ENCODE data around the gene RIN3.

The RIN3 gene

DNA sequence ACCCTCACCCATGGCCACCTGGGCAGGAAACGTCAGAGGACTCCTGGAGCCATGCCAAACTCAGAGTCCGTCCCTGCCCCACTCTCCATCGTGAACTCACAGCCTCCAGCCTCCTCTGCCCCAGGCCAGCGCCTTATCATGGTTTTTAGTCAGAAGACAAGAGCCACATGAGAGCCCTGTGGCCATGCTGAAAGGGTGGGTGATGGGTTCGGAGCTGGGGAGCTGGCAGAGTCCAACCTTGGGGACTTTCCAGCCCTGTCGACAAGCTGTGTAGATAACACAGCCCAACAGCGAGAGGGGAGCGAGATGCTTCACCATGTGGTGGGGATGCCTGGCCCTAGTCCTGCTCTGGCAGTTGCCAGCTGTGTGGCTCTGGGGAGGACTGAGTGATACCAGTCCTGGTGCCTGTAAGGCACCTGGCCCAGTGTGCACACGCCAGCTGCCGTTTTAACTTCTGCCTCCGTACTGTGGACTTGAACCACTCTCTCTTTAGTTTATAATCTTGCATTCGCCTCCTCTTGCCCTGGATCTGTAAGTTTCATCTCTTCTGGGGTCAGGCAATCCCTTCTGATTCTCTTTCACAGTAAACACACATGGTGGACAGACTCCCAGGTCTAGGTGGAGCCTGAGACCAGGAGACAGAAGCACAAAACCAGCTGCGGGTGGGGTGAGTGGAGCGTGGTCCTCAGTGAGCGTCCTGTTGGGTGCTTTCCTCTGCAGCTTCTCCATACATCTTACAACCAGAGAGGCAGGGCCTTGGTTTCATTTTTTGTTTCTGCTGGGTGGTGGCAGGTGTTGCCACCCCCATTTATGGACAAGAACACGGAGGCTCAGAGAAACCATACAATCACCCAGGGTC is 55.3 kb downstream of the RIN3 start:
- in situ Hi-C loops (cut with HindIII; ENCODE audit: low sequenced_read_pairs), result no loop called here
- no peak for DNase-seq (ENCODE audit: low read depth, low spot score)

DNA sequence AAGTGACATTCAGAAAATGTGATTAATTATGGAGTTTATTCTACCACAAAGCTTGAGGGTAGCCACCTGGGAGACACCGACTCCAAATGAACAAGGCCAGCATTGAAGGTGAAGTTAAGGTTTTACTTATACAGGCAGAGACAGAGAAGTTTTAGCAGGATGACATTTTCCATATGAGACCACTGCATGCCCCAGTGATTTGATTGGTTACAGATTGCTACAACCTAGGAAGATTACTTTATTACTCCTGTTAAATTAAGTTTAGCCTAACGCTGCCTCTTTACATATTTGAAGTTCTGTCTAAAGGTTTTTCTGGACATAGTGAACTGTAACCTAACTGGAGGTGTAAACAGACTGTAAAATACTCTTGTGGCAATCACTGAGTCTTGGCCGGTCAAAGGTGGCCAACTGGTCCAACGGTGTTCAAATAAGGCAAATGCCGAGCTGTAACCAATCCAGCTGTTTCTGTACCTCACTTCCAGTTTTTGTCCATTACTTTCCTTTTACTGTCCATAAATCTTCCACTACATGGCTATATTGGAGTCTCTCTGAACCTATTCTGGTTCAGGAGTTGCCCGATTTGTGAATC is 57.2 kb downstream of the RIN3 start:
- in situ Hi-C loops (cut with HindIII; ENCODE audit: low sequenced_read_pairs), result no loop called here
- no peak for DNase-seq (ENCODE audit: low read depth, low spot score)
- TF ChIP-seq, protein P1, sequence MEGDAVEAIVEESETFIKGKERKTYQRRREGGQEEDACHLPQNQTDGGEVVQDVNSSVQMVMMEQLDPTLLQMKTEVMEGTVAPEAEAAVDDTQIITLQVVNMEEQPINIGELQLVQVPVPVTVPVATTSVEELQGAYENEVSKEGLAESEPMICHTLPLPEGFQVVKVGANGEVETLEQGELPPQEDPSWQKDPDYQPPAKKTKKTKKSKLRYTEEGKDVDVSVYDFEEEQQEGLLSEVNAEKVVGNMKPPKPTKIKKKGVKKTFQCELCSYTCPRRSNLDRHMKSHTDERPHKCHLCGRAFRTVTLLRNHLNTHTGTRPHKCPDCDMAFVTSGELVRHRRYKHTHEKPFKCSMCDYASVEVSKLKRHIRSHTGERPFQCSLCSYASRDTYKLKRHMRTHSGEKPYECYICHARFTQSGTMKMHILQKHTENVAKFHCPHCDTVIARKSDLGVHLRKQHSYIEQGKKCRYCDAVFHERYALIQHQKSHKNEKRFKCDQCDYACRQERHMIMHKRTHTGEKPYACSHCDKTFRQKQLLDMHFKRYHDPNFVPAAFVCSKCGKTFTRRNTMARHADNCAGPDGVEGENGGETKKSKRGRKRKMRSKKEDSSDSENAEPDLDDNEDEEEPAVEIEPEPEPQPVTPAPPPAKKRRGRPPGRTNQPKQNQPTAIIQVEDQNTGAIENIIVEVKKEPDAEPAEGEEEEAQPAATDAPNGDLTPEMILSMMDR (IDR thresholded peaks at IDR 0.05; ENCODE audit: low read depth, low read length), result no peak
- no peak overlapping the region for H3K4me3 ChIP-seq (ENCODE audit: low read depth, low read length)

More for the DNA sequence above, 55.3 kb downstream of the RIN3 start:
- no peak overlapping the region for H3K4me3 ChIP-seq (ENCODE audit: low read depth, low read length)
- TF ChIP-seq, protein P1 (IDR thresholded peaks at IDR 0.05; ENCODE audit: low read depth, low read length), result no peak

DNA sequence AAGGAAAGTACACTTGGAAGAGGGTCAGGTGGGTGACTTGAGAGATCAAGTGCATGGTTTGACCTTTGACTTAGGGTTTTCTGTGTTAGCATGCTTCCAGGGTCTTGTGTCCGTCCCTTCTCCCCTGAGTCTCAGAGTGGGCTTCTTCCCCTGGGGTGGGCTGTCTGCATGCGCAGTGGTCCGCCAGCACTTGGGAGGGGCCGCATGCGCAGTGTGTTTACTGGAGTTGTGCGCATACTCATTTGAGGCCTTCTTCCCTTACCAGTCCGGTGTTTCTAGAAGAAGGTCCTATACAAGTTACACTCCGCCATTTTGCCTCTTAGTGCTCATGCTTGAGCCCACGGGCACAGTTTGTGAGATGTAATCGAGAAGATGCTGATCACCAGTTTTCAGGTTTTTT is 58.5 kb downstream of the RIN3 start:
- DNase-seq (ENCODE audit: low read depth, low spot score), result no peak
- H3K4me3 ChIP-seq (ENCODE audit: low read depth, low read length), result no peak overlapping the region
- in situ Hi-C loops (cut with HindIII; ENCODE audit: low sequenced_read_pairs), result no loop called here
- TF ChIP-seq, protein P1 (IDR thresholded peaks at IDR 0.05; ENCODE audit: low read depth, low read length), result no peak

DNA sequence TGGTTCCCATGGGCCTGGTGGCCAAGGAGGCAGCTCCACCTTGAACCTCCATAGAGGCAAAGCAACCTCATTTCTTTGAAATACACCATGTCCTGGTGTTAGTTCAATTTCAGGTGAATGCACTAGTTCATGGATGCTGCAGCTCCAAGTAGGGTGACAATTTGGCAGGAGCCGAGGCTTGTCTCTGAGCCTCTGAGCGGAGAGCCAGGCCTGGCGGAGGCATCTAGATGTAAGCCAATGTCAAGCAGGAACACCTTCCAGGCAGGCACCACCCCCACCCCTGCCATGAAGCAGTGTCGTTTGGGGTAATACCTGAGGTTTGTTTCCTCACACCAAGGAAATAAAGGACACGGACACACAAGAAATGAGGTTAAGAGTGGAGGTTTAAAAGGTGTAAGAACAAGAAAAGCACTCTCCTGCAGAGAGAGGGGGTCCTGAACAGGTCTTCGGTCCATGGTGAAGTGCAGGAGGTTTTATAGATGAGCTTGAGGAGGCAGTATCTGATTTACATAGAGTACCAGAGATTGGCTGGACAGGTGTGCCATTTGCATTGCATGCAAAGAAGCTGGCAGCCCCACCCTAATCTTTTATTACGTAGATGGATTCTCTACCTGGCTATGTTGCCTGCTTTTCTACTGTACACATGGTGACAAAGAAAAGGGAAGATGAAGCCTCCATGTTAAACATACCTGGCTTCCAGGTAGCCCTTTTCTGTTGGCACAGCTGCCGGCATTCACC is 60.3 kb downstream of the RIN3 start:
- H3K4me3 ChIP-seq (ENCODE audit: low read depth, low read length), result no peak overlapping the region
- no peak for DNase-seq (ENCODE audit: low read depth, low spot score)
- in situ Hi-C loops (cut with HindIII; ENCODE audit: low sequenced_read_pairs), result no loop called here
- TF ChIP-seq, protein P1 (IDR thresholded peaks at IDR 0.05; ENCODE audit: low read depth, low read length), result no peak

DNA sequence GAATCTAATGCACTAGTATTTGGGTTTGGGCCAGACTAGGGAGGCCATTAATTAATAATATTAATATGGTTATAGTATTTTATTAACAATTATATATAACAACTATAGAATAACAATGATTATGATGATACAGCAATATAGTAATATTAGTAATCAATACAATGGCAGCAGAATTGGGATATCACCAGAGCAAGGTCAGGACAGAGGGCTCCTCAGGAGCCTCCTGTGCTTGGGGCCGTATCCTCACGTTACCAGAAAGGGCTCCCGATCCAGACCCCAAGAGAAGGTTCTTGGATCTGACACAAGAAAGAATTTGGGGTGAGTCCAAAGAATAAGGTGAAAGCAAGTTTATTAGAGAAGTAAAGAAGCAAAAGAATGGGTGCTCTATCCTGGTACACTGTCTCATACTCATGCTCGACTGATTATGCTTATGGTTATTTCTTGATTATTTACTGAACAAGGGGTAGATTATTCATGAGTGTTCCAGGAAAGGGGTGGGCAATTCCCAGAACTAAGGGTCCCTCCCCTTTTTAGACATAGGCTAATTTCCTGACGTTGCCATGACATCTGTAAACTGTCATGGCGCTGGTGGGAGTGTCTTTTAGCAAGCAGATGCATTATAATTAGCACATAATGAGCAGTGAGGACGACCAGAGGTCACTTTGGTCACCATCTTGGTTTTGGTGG is 61.6 kb downstream of the RIN3 start:
- no peak for DNase-seq (ENCODE audit: low read depth, low spot score)
- in situ Hi-C loops (cut with HindIII; ENCODE audit: low sequenced_read_pairs), result no loop called here
- TF ChIP-seq, protein P1 (IDR thresholded peaks at IDR 0.05; ENCODE audit: low read depth, low read length), result no peak
- H3K4me3 ChIP-seq (ENCODE audit: low read depth, low read length), result no peak overlapping the region

DNA sequence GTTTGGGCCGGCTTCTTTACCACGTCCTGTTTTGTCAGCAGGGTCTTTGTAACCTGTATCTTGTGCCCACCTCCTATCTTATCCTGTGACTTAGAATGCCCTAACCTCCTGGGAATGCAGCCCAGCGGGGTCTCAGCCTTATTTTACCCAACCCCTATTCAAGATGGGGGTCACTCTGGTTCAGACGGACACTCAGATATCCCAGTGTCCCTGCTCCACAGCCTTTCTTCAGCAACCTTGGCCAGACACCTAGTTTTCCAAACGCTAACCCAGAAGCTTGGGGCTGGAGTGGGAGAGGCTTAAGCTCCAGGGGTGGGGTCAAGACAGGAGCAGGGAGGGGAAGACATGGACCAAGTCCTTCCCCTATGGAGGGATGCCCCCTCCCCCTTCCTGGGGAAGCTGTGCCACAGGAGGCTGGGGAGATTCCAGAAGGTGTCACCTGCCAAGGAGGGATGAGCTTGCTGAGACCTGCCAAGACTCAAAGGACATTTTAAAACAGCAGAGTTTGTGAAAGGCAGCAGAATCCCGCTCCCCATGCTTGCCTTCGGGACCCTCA is 62.2 kb downstream of the RIN3 start:
- no peak for DNase-seq (ENCODE audit: low read depth, low spot score)
- in situ Hi-C loops (cut with HindIII; ENCODE audit: low sequenced_read_pairs), result no loop called here
- no peak overlapping the region for H3K4me3 ChIP-seq (ENCODE audit: low read depth, low read length)
- TF ChIP-seq, protein P1 (IDR thresholded peaks at IDR 0.05; ENCODE audit: low read depth, low read length), result no peak
